Activated naive CD8-positive, alpha-beta T cell treated with anti-CD3 and anti-CD28 coated beads, Interleukin-2, amount 50 U/mL, for 16 hours (primary cell): Measurements from ENCODE around the gene IL2RA.
"Not testable (repeated sequence)": the region's sequence is repeated elsewhere in the genome, so short reads cannot be mapped to it uniquely, and the experiment has no call there.

Experiments
- DNase-seq: peaks from one replicate; pipeline ENCODE4 v3.0.0-alpha.2; 2020; ENCODE audit warnings: low read depth, low spot score

The IL2RA gene

GRCh38 chr10:6082496-6083395, 20.6 kb upstream of the IL2RA start:
- no peak for DNase-seq

- DNase-seq, result no peak
Observed at GRCh38 chr10:6080417-6080973, 18.3 kb upstream of the IL2RA start.

DNA sequence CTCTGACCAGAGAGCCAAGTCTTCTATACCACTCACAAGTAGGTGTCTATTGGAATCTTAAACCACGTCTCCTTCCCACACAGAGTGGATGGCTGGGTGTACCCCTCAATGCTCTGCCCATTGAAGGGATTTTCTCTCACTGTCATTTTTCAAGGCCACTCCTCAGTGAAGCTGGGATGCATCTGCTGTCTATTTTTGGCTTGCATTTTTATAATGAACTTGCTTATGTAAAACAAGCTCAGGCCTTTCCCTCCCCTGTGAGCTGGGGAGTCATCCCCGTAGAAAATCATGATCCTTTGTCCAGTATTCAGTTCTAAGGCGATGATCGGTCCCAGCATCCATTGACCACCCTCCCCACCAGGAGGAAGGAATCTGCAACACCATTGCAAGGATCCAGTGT, 16.9 kb upstream of the IL2RA start:
- no peak for DNase-seq

- no peak for DNase-seq
Observed at GRCh38 chr10:6077071-6077675, 15.0 kb upstream of the IL2RA start.

DNA sequence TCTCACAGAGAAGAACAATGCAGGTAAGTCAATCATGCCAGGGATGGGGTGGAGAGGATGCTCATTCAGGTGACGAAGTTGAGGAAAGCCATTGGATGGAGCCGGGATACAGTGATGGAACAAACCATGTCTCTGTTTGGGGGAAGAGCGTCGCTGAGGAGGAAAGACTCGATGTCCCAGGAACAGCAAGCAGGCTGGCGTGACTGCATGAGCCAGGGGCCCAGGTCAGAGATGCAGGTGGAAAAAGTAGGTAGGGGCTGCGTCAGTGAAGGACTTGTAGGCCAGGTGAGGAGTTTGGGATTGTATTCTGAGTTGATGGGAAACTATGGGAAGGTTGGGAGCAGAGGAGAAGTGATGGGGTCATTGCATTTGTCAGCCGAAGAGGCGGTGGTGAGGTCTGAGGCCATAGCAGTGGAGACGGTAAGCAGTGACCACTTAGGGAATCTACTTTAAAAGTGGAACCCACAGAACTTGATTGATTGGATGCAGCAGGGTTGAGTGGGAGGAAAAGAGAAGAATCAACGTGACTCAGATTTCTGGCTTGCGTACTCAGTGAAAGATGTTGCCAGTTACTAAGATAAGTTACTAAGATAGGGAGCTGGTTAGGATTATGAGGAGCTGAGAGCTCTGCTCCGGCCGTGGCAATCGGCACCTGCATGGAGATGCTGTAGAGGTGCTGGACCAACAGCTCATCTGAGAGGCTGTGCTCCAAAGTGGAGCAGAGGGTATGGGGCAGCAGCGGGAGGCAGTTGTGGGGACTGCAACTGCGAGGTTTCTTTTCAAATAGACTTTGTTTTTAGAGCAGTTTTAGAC, 12.5 kb upstream of the IL2RA start:
- no peak for DNase-seq

GRCh38 chr10:6072215-6072934, 10.2 kb upstream of the IL2RA start:
- no peak for DNase-seq

DNA sequence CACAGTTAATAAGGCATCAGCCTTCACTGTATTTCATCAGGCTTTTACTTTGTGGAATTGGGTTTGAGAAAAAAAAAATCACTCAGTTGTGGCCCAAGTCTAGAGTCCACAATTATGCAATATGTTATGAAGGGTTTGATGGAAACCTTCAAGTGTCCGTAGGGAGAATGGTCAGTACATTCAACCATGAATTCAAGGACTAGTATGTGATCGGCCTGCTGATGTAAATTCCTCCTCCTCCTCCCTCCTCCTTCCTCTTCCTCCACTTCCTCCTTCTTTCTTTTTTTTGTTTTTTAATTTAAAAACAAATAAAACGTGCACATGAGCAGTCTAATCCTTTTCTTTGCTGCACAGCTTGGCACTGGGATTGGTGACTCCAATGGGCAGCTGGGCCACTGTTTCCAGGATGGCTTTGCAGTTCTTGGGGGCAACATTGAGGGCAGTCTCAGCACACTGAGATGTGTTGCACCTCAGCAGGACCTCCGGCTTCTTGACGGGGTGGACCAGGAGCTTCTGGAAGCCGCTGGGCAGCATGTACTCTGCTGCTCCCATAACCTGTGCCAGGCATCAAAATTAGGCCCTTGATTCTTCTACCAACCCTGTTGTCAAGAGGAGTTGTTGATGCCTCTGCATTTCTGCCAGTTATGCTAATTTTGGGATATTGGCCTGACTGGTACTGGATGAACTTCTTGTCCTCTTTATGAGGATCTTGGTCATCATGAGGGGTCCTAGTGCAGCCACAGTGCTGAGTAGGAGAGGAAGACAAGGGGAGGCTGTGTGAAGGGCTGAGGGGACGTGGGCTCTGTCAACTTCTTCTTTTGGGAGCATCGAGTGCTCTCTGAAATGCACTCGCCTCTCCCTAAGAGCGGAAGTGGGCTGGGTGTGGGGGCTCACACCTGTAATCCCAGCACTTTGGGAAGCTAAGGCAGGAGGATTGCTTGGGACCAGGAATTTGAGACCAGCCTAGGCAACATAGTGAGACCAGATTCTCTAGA, 9.3 kb upstream of the IL2RA start:
- no peak for DNase-seq

DNA sequence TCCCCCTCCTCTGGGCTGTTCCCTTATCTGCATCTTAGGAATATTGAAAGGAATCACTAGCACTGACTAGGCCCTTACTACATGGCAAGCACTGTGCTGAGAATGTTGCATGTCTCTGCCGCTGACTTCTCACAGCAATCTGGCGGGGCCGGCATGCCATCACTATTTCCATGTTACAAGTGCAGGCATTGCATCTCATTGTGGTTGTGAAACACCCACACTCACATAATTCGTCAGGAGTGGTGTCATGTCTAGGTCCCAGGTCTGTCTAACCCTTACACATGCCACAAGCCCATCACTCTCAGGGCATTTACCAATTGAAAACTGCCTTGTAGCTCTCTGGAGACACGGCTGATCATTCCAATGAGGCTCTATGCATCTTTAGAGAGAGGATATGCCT, 8.5 kb upstream of the IL2RA start:
- DNase-seq, result no peak

DNA sequence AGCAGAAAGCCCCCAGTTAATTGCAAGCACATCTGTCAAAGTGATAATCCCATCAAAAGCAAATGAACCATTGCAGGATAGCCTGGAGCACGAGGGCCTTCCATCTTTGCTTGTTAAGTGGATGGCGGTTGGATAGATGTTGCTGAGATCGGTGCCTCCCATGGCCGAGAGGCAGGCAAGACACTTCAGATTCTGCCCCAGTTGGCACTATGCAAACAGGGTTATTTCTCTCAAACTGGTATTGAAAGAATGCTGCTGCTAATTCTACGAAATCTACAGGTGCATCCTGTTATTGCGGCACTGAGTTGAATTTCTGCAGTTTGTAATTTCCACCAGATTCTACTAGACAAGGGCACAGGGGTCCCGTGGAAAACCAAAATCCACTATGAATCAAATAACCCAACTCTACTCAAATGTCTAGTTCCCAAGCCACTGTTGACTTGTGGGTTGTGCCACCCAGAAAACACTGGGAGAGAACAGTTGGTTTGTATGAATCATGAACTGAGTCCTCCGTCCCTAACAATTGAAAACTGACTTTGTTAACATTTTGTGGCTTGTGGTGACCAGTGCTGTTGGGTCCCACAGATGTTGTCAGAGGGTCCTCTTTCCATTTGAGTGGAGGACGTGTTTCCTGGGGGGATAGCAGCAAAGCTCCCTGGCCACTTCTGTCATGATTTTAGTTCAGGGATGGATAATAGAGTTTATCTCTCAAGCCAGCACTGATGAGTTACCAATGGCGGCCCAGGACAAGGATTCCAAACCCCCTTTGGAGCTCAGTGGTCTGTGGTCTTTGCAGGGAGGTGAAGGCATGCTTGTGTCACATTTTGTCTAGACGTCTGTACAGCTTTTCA, 7.1 kb upstream of the IL2RA start:
- no peak for DNase-seq

DNA sequence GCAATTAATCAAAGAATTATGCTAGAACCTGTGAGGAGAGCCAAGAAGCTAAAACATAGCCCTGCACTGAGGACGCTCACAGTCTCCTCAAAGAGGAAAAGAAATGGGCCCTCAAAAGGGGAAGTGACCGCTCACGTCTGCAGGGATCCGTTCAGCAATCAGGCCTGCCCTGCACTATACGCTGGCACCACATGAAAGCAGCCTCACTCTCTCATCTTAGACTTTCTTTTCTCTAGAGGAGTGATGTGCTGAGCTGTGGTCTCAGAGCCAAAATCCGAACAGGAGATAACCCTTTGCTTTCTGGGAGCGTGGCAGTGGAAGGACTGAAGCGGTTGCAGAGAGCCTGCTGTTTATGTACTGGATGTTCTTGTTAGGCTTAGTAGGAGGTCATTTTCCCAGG, 6.3 kb upstream of the IL2RA start:
- no peak for DNase-seq

GRCh38 chr10:6068006-6068405, 5.8 kb upstream of the IL2RA start:
- no peak for DNase-seq

DNA sequence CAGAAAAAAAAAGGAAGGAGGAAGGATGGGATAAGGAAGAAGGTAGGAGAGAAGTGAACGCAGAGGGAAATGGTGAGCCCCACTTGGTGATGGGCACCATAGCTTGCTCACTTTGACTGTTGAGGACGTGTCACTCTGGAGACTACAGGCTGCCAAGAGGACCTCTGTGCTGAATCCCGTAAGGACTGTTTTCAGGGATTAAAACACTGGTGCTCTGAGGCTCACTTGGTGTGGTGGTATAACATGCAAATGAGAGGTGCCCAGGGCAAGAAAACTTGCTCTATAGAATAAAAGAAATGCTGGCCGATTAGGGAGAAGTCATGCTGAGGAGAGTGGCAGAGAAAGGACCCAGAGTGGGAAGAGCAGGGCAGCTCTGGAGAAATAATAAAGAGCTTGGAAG, 5.3 kb upstream of the IL2RA start:
- DNase-seq, result no peak

DNA sequence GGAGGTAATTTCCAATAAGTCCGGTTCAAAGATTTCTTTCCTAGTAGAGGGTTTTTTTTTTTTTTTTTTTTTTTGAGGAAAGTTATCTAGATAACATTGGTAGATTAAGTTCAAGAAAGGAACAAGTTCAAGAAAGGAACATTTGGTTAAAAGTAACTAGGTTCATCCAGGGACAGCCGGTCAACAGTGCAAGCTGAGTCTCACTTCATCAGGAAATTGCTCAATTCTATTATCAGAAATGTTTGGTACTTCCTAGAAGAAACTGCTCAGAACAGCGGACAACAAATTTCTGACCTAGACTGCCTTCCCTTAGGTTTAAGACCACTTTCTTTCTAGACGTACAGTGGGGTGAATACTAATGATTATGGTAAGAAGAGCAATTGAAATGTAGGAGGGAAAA, 3.7 kb upstream of the IL2RA start:
- DNase-seq, result no peak

- DNase-seq, result no peak
Observed at GRCh38 chr10:6065406-6065805, 3.2 kb upstream of the IL2RA start.

- DNase-seq, result not testable (repeated sequence)
Observed at GRCh38 chr10:6064726-6065125, 2.6 kb upstream of the IL2RA start.

- DNase-seq, result no peak
Observed at GRCh38 chr10:6064119-6064518, 2.0 kb upstream of the IL2RA start.

GRCh38 chr10:6061056-6061455, 1.1 kb downstream of the IL2RA start:
- no peak for DNase-seq

GRCh38 chr10:6059506-6059905, 2.7 kb downstream of the IL2RA start:
- no peak for DNase-seq
